K562 (cell line): Measurements from ENCODE around the gene RNF32. TPM values are rescaled to one million over a fixed set of nuclear protein-coding genes. Genes with fewer than 3 reads are reported as not detected.
A peak's percentile ranks its signal among the peaks of the same experiment; 100 is the strongest.

ENCODE experiments used
- CAMTA2 ChIP-seq: fragments of 250-450 bp; sonication (Bioruptor Pico); conservative IDR thresholded peaks from 2 replicates; pipeline ENCODE4 v1.5.1; 2022
- CTCF ChIP-seq, 3 experiments: IDR thresholded peaks in 2 of 3; conservative IDR thresholded peaks in 1 of 3; 2 replicates each; pipeline ENCODE4 v1.5.1; 2011 to 2012; ENCODE audit warnings: low read length in 3 of 3, mild to moderate bottlenecking in 3 of 3, control low read depth in 2 of 3, improper control_type of control experiment in 1 of 3, inconsistent platforms in 1 of 3, low read depth in 1 of 3, mixed read lengths in 1 of 3, moderate library complexity in 1 of 3; ENCODE audit not compliant: insufficient read depth in 2 of 3
- E2F6 ChIP-seq, 2 experiments: IDR thresholded peaks; 2 replicates each; pipeline ENCODE4 v1.6.1; 2011; ENCODE audit warnings: borderline replicate concordance in 1 of 2, control low read depth in 1 of 2, low read depth in 1 of 2, low read length in 1 of 2, mild to moderate bottlenecking in 1 of 2, mixed read lengths in 1 of 2, moderate library complexity in 1 of 2; ENCODE audit not compliant: insufficient read depth in 1 of 2, insufficient read length in 1 of 2, poor library complexity in 1 of 2, severe bottlenecking in 1 of 2; ENCODE audit errors: extremely low read depth in 1 of 2
- E2F8 ChIP-seq: fragments of 450-650 bp; IDR thresholded peaks from 2 replicates; pipeline ENCODE4 v1.7.1; 2018; ENCODE audit warnings: mild to moderate bottlenecking, low read depth; ENCODE audit not compliant: partially characterized antibody
- EGR1 ChIP-seq: fragments of 450-650 bp; conservative IDR thresholded peaks from 2 replicates; pipeline ENCODE4 v1.6.1; 2017; ENCODE audit warnings: mild to moderate bottlenecking
- FOXK2 ChIP-seq, 2 experiments: fragments of 450-650 bp; IDR thresholded peaks in 1 of 2; conservative IDR thresholded peaks in 1 of 2; 2 replicates each; pipeline ENCODE4 v1.6.1; 2016; ENCODE audit warnings: low read depth in 2 of 2, mild to moderate bottlenecking in 1 of 2
- GATAD2A ChIP-seq: fragments of 450-650 bp; IDR thresholded peaks from 2 replicates; pipeline ENCODE4 v1.6.1; 2017
- KAT7 ChIP-seq: sonication (generic); formaldehyde crosslinking; IDR thresholded peaks from 2 replicates; pipeline ENCODE4 v1.8.0; 2022; ENCODE audit warnings: missing genetic modification reagents, mild to moderate bottlenecking, borderline replicate concordance
- KLF16 ChIP-seq: IDR thresholded peaks from 2 replicates; pipeline ENCODE4 v1.6.1; 2016; ENCODE audit warnings: antibody characterized with exemption
- MBD1 ChIP-seq: fragments of 250-450 bp; sonication (Bioruptor Pico); IDR thresholded peaks from 2 replicates; pipeline ENCODE4 v1.8.0; 2022; ENCODE audit warnings: inconsistent platforms
- NFE2L1 ChIP-seq: fragments of 450-650 bp; IDR thresholded peaks from 2 replicates; pipeline ENCODE4 v1.6.1; 2016; ENCODE audit warnings: missing genetic modification characterization, low read depth, mild to moderate bottlenecking, missing compliant biosample characterization, moderate library complexity, borderline replicate concordance
- POLR2A ChIP-seq: fragments of 450-650 bp; conservative IDR thresholded peaks from 2 replicates; pipeline ENCODE4 v1.6.1; 2016
- POLR2G ChIP-seq: fragments of 200-400 bp; formaldehyde crosslinking; IDR thresholded peaks from 2 replicates; pipeline ENCODE4 v1.6.1; 2017; ENCODE audit warnings: low read depth, mild to moderate bottlenecking, antibody characterized with exemption, low read length, moderate library complexity
- ZBTB8A ChIP-seq: fragments of 450-650 bp; IDR thresholded peaks from 2 replicates; pipeline ENCODE4 v1.6.1; 2018; ENCODE audit warnings: mild to moderate bottlenecking, moderate library complexity; ENCODE audit not compliant: partially characterized antibody
- ZFP1 ChIP-seq: fragments of 450-650 bp; formaldehyde crosslinking; IDR thresholded peaks from 2 replicates; pipeline ENCODE4 v1.4.0; 2020; ENCODE audit warnings: mild to moderate bottlenecking, mixed read lengths
- ZNF263 ChIP-seq: sonication (generic); formaldehyde crosslinking; IDR thresholded peaks from 2 replicates; pipeline ENCODE4 v1.8.0; 2022; ENCODE audit warnings: mild to moderate bottlenecking, missing genetic modification reagents, borderline replicate concordance
- polyA plus RNA-seq, 8 experiments: library from polyadenylated mRNA; depleted of rRNA in 4 of 8; stranded (reverse) in 5 of 8; unstranded in 3 of 8; fragments of >200 nt; fragmentation: Nextera tagmentation in 2 of 8; fragmentation: Illumina TruSeq in 1 of 8; extraction: Ambion mirVana in 2 of 8; extraction: Trizol in 1 of 8; gene quantifications; 2 replicates each; pipeline versions ENCODE4 v1.2.1 to v1.2.3, GENCODE V29; 2011 to 2014; ENCODE audit warnings: inconsistent platforms in 1 of 8, missing spikeins in 1 of 8
- total RNA-seq, 7 experiments: library from RNA; depleted of rRNA in 6 of 7; stranded (reverse); fragments of >200 nt in 6 of 7; fragmentation: Illumina TruSeq in 2 of 7; extraction: Trizol in 2 of 7; gene quantifications; 2 replicates each; pipeline versions ENCODE4 v1.2.1 to v1.2.3, GENCODE V29; 2011 to 2021; ENCODE audit warnings: low replicate concordance in 1 of 7

The RNF32 gene
- total and polyA plus RNA-seq, 9 of the 15 experiments (the other 6 are each of a cell fraction or from before 2014, with no cell fraction given): 2.6 to 7.0 (median 4.6) TPM

GRCh38 chr7:156659961-156660360 lies 19.4 kb downstream of the RNF32 start (continued):
- TF ChIP-seq MBD1 (CRISPR knock-in tag) (0 out of 2 replicates have a peak, but pooled peaks have one; percentile 10), E2F8 (no peak), ZFP1 (CRISPR knock-in tag) (no peak), NFE2L1 (tag) (no peak), EGR1 (peak; percentile 88), GATAD2A (no peak), ZBTB8A (no peak), KLF16 (0 out of 2 replicates have a peak, but pooled peaks have one; percentile 10), E2F6 (IDR thresholded peaks at IDR 0.05; ENCODE audit: borderline replicate concordance in 1 of 2, extremely low read depth in 1 of 2, insufficient read depth in 1 of 2, insufficient read length in 1 of 2, low read depth in 1 of 2, low read length in 1 of 2, poor library complexity in 1 of 2, severe bottlenecking in 1 of 2) (peak in 1 of 2 experiments; percentile 23), CAMTA2 (CRISPR knock-in tag) (no peak), POLR2G (peak; percentile 23; the same call in 1 of the 2 replicates), POLR2A (0 out of 2 replicates have a peak, but pooled peaks have one; percentile 39), KAT7 (CRISPR knock-in tag) (no peak), CTCF (IDR thresholded peaks at IDR 0.05 in 2 of 3, conservative IDR thresholded peaks at IDR 0.05 in 1 of 3; ENCODE audit: insufficient read depth in 2 of 3, low read depth in 1 of 3, low read length in 3 of 3) (no peak), FOXK2 (conservative IDR thresholded peaks at IDR 0.05 in 1 of 2, IDR thresholded peaks at IDR 0.05 in 1 of 2; ENCODE audit: low read depth in 2 of 2) (no peak), ZNF263 (no peak)
